AG20443 (cell line): Measurements from ENCODE around the gene ASAP3.

Experiments
- DNase-seq: peaks from one replicate; pipeline ENCODE4 v3.0.0; 2012; ENCODE audit warnings: low spot score, mixed read lengths

The ASAP3 gene

GRCh38 chr1:23483321-23484252 lies at the start of gene ASAP3:
Gene ASAP3 (minus strand): TSS chr1:23484179. CDS start chr1:23484133, 46 bp downstream.
- DNase-seq: peak; percentile 38

GRCh38 chr1:23533246-23534023 lies 49.5 kb upstream of the ASAP3 start:
- no peak for DNase-seq

GRCh38 chr1:23531562-23532094 lies 47.6 kb upstream of the ASAP3 start:
- no peak for DNase-seq

- peak; percentile 99 for DNase-seq
Measured at GRCh38 chr1:23530747-23531561, 47.0 kb upstream of the ASAP3 start, which contains the start of gene E2F2. Gene E2F2 (minus strand): TSS chr1:23531233. CDS start chr1:23530793, 440 bp downstream.

- no peak for DNase-seq
Measured at GRCh38 chr1:23530087-23530746, 46.2 kb upstream of the ASAP3 start.

GRCh38 chr1:23529146-23530086 lies 45.4 kb upstream of the ASAP3 start:
- DNase-seq: no peak

- peak; percentile 94 for DNase-seq
Measured at GRCh38 chr1:23528250-23528978, 44.4 kb upstream of the ASAP3 start.

GRCh38 chr1:23527900-23528249 lies 43.9 kb upstream of the ASAP3 start:
- no peak for DNase-seq

- no peak for DNase-seq
Measured at GRCh38 chr1:23527366-23527765, 43.4 kb upstream of the ASAP3 start.

GRCh38 chr1:23526329-23527041 lies 42.5 kb upstream of the ASAP3 start:
- no peak for DNase-seq

GRCh38 chr1:23525558-23526250 lies 41.7 kb upstream of the ASAP3 start:
- no peak for DNase-seq

GRCh38 chr1:23524716-23525401 lies 40.9 kb upstream of the ASAP3 start:
- DNase-seq: no peak

GRCh38 chr1:23524163-23524562 lies 40.2 kb upstream of the ASAP3 start:
- no peak for DNase-seq

- no peak for DNase-seq
Measured at GRCh38 chr1:23522244-23522982, 38.4 kb upstream of the ASAP3 start.

- DNase-seq: no peak
Measured at GRCh38 chr1:23521588-23521987, 37.6 kb upstream of the ASAP3 start.

GRCh38 chr1:23517581-23517980 lies 33.6 kb upstream of the ASAP3 start:
- no peak for DNase-seq

GRCh38 chr1:23515905-23516304 lies 31.9 kb upstream of the ASAP3 start:
- DNase-seq: no peak
